GM21528 (cell line): ENCODE results near the gene GBA2.

ENCODE experiments used
- ATAC-seq: cut with Tn5 transposase; IDR thresholded peaks from one replicate; pipeline ENCODE4 v1.9.1; 2021; ENCODE audit warnings: mild to moderate bottlenecking, moderate library complexity; ENCODE audit not compliant: unreplicated experiment, low FRiP score

Gene GBA2

GRCh38 chr9:35748858-35749514, at the start of gene GBA2, which contains the start of gene RGP1:
TSS of gene GBA2 (minus strand) at chr9:35749228. CDS start at chr9:35748704, 524 bp downstream.
TSS of gene RGP1 (plus strand) at chr9:35749287. CDS start at chr9:35749756, 469 bp downstream.
- ATAC-seq: peak; percentile 77

- ATAC-seq: no peak
Observed at GRCh38 chr9:35797311-35798109, 48.5 kb upstream of the GBA2 start.

GRCh38 chr9:35795695-35796094, 46.7 kb upstream of the GBA2 start:
- ATAC-seq: no peak

GRCh38 chr9:35793461-35793860, 44.4 kb upstream of the GBA2 start:
- no peak for ATAC-seq

- no peak for ATAC-seq
Observed at GRCh38 chr9:35792826-35793225, 43.8 kb upstream of the GBA2 start.

GRCh38 chr9:35792024-35792813, 43.2 kb upstream of the GBA2 start:
- ATAC-seq: no peak

GRCh38 chr9:35791297-35791921, 42.4 kb upstream of the GBA2 start, which contains the start of gene NPR2:
TSS of gene NPR2 (plus strand) at chr9:35791591. CDS start at chr9:35792409, 818 bp downstream.
- no peak for ATAC-seq

GRCh38 chr9:35790385-35791296, 41.6 kb upstream of the GBA2 start:
- ATAC-seq: no peak

- no peak for ATAC-seq
Observed at GRCh38 chr9:35790025-35790384, 41.0 kb upstream of the GBA2 start.

- no peak for ATAC-seq
Observed at GRCh38 chr9:35789541-35789940, 40.5 kb upstream of the GBA2 start.

GRCh38 chr9:35783418-35783817, 34.4 kb upstream of the GBA2 start:
- no peak for ATAC-seq

GRCh38 chr9:35781066-35781465, 32.0 kb upstream of the GBA2 start:
- ATAC-seq: no peak

GRCh38 chr9:35778496-35778895, 29.5 kb upstream of the GBA2 start:
- no peak for ATAC-seq

- no peak for ATAC-seq
Observed at GRCh38 chr9:35776018-35776417, 27.0 kb upstream of the GBA2 start.

GRCh38 chr9:35774907-35775635, 26.0 kb upstream of the GBA2 start:
- no peak for ATAC-seq

- no peak for ATAC-seq
Observed at GRCh38 chr9:35771943-35772342, 22.9 kb upstream of the GBA2 start.

GRCh38 chr9:35771534-35771933, 22.5 kb upstream of the GBA2 start:
- no peak for ATAC-seq

- no peak for ATAC-seq
Observed at GRCh38 chr9:35771075-35771433, 22.0 kb upstream of the GBA2 start.

- no peak for ATAC-seq
Observed at GRCh38 chr9:35769763-35770162, 20.7 kb upstream of the GBA2 start.
